HepG2 (cell line): Measurements from ENCODE around the gene EEPD1. TPM values are rescaled to one million over a fixed set of nuclear protein-coding genes. Genes with fewer than 3 reads are reported as not detected.

Experiments used
- HDAC2 ChIP-seq: sonication (generic); formaldehyde crosslinking; IDR thresholded peaks from 2 replicates; pipeline ENCODE4 v1.4.0; 2020; ENCODE audit warnings: missing genetic modification reagents
- HOXA7 ChIP-seq: sonication (generic); formaldehyde crosslinking; IDR thresholded peaks from 2 replicates; pipeline ENCODE4 v1.8.1; 2022; ENCODE audit warnings: mild to moderate bottlenecking, missing genetic modification reagents, moderate library complexity
- IKZF1 ChIP-seq: fragments of 450-650 bp; IDR thresholded peaks from 2 replicates; pipeline ENCODE4 v1.7.1; 2016
- MXD4 ChIP-seq: IDR thresholded peaks from 2 replicates; pipeline ENCODE4 v1.6.1; 2016; ENCODE audit warnings: mild to moderate bottlenecking, missing biosample characterization, missing genetic modification reagents
- RAD51 ChIP-seq: fragments of 450-650 bp; IDR thresholded peaks from 2 replicates; pipeline ENCODE4 v1.6.1; 2016; ENCODE audit warnings: borderline replicate concordance
- SP1 ChIP-seq, 2 experiments: fragments of 450-650 bp in 1 of 2; sonication (generic) in 1 of 2; formaldehyde crosslinking in 1 of 2; IDR thresholded peaks; 2 replicates each; pipeline versions ENCODE4 v1.4.0 to v1.6.1; 2016 to 2020; ENCODE audit warnings: missing genetic modification reagents in 1 of 2
- TAF15 ChIP-seq: fragments of 200-400 bp; formaldehyde crosslinking; IDR thresholded peaks from one replicate; pipeline ENCODE4 v1.6.1; 2018; ENCODE audit warnings: mild to moderate bottlenecking, low read depth, low read length; ENCODE audit not compliant: poor library complexity, severe bottlenecking
- TCF12 ChIP-seq, 2 experiments: fragments of 450-650 bp in 1 of 2; sonication (generic) in 1 of 2; formaldehyde crosslinking in 1 of 2; IDR thresholded peaks; 2 replicates each; pipeline versions ENCODE4 v1.6.1 to v1.8.0; 2017 to 2022; ENCODE audit warnings: antibody characterized with exemption in 1 of 2, mild to moderate bottlenecking in 1 of 2, missing genetic modification reagents in 1 of 2, moderate library complexity in 1 of 2
- ZBTB42 ChIP-seq: sonication (generic); formaldehyde crosslinking; IDR thresholded peaks from 2 replicates; pipeline ENCODE4 v1.5.0; 2020; ENCODE audit warnings: mild to moderate bottlenecking, missing genetic modification reagents
- ZFP82 ChIP-seq: sonication (generic); formaldehyde crosslinking; IDR thresholded peaks from 2 replicates; pipeline ENCODE4 v1.5.1; 2020; ENCODE audit warnings: mild to moderate bottlenecking, missing genetic modification reagents, borderline replicate concordance
- ZNF136 ChIP-seq: sonication (generic); formaldehyde crosslinking; IDR thresholded peaks from 2 replicates; pipeline ENCODE4 v1.8.1; 2022; ENCODE audit warnings: low read depth, mild to moderate bottlenecking, moderate library complexity, missing genetic modification reagents
- ZNF224 ChIP-seq: sonication (generic); formaldehyde crosslinking; IDR thresholded peaks from 2 replicates; pipeline ENCODE4 v1.5.0; 2020; ENCODE audit warnings: mild to moderate bottlenecking, missing genetic modification reagents
- ZNF230 ChIP-seq: sonication (generic); formaldehyde crosslinking; IDR thresholded peaks from 2 replicates; pipeline ENCODE4 v1.4.0; 2020; ENCODE audit warnings: mild to moderate bottlenecking, missing genetic modification reagents
- ZNF260 ChIP-seq: sonication (generic); formaldehyde crosslinking; IDR thresholded peaks from 2 replicates; pipeline ENCODE4 v1.4.0; 2020; ENCODE audit warnings: missing genetic modification reagents, low read depth, mild to moderate bottlenecking, borderline replicate concordance
- ZNF3 ChIP-seq: IDR thresholded peaks from 2 replicates; pipeline ENCODE4 v1.7.0; 2017; ENCODE audit warnings: inconsistent platforms
- ZNF550 ChIP-seq: sonication (generic); formaldehyde crosslinking; IDR thresholded peaks from 2 replicates; pipeline ENCODE4 v1.4.0; 2020; ENCODE audit warnings: mild to moderate bottlenecking, missing genetic modification reagents, borderline replicate concordance
- ZNF589 ChIP-seq: sonication (generic); formaldehyde crosslinking; conservative IDR thresholded peaks from 2 replicates; pipeline ENCODE4 v1.8.0; 2022; ENCODE audit warnings: mild to moderate bottlenecking, moderate library complexity, missing genetic modification reagents
- ZNF761 ChIP-seq: sonication (generic); formaldehyde crosslinking; conservative IDR thresholded peaks from 2 replicates; pipeline ENCODE4 v1.4.0; 2020; ENCODE audit warnings: mild to moderate bottlenecking, missing genetic modification reagents
- ZNF784 ChIP-seq: sonication (generic); formaldehyde crosslinking; IDR thresholded peaks from 2 replicates; pipeline ENCODE4 v1.5.1; 2020; ENCODE audit warnings: missing genetic modification reagents, mild to moderate bottlenecking, borderline replicate concordance
- polyA plus RNA-seq, 8 experiments: library from polyadenylated mRNA; depleted of rRNA in 3 of 8; stranded (reverse) in 7 of 8; unstranded in 1 of 8; fragments of >200 nt; fragmentation: Illumina TruSeq in 4 of 8; extraction: Trizol in 4 of 8; gene quantifications; 2 replicates each; pipeline versions ENCODE4 v1.2.1 to v1.2.3, GENCODE V29; 2011 to 2016; ENCODE audit warnings: low read depth in 4 of 8, missing spikeins in 1 of 8, mixed read lengths in 1 of 8; ENCODE audit not compliant: insufficient read depth in 1 of 8
- total RNA-seq, 5 experiments: library from RNA; depleted of rRNA; stranded (reverse); fragments of >200 nt; fragmentation: Illumina TruSeq; extraction: Trizol; gene quantifications; 2 replicates each; pipeline ENCODE4 v1.2.3, GENCODE V29; 2016; ENCODE audit warnings: low read depth in 1 of 5
- TF ChIP-seq, protein P1 (sequence below): sonication (generic); formaldehyde crosslinking; IDR thresholded peaks from 2 replicates; pipeline ENCODE4 v1.4.0; 2020; ENCODE audit warnings: missing genetic modification reagents
- TF ChIP-seq, protein P2 (sequence below): sonication (generic); formaldehyde crosslinking; IDR thresholded peaks from 2 replicates; pipeline ENCODE4 v1.4.0; 2020; ENCODE audit warnings: mild to moderate bottlenecking, missing genetic modification reagents
- TF ChIP-seq, protein P3 (sequence below): sonication (generic); formaldehyde crosslinking; IDR thresholded peaks from 2 replicates; pipeline ENCODE4 v1.5.1; 2020; ENCODE audit warnings: mild to moderate bottlenecking, missing genetic modification reagents, borderline replicate concordance

The EEPD1 gene
- total and polyA plus RNA-seq, 2 of the 13 experiments (the other 11 are each of a cell fraction or from before 2014, with no cell fraction given): 10.1 to 16.4 TPM

- TF ChIP-seq ZNF784 (CRISPR knock-in tag) (no peak), ZNF224 (CRISPR knock-in tag) (no peak), IKZF1 (no peak), HDAC2 (peak; percentile 74; the same call in 1 of the 2 replicates), ZFP82 (no peak), ZNF3 (CRISPR knock-in tag) (no peak; the same call in 1 of the 2 replicates), MXD4 (CRISPR knock-in tag) (no peak), ZNF589 (no peak), RAD51 (no peak), ZNF550 (CRISPR knock-in tag) (no peak), TAF15 (no peak), SP1 (IDR thresholded peaks at IDR 0.05) (no peak), SP1 (CRISPR knock-in tag; IDR thresholded peaks at IDR 0.05) (no peak), ZNF230 (no peak), HOXA7 (CRISPR knock-in tag) (no peak), TCF12 (IDR thresholded peaks at IDR 0.05) (no peak), TCF12 (CRISPR knock-in tag; IDR thresholded peaks at IDR 0.05) (no peak), ZBTB42 (CRISPR knock-in tag) (no peak), ZNF761 (CRISPR knock-in tag) (no peak), ZNF260 (no peak), ZNF136 (CRISPR knock-in tag) (no peak)
- TF ChIP-seq, protein P1, sequence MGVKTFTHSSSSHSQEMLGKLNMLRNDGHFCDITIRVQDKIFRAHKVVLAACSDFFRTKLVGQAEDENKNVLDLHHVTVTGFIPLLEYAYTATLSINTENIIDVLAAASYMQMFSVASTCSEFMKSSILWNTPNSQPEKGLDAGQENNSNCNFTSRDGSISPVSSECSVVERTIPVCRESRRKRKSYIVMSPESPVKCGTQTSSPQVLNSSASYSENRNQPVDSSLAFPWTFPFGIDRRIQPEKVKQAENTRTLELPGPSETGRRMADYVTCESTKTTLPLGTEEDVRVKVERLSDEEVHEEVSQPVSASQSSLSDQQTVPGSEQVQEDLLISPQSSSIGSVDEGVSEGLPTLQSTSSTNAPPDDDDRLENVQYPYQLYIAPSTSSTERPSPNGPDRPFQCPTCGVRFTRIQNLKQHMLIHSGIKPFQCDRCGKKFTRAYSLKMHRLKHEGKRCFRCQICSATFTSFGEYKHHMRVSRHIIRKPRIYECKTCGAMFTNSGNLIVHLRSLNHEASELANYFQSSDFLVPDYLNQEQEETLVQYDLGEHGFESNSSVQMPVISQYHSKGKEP (CRISPR knock-in tag): no peak
- TF ChIP-seq, protein P2, sequence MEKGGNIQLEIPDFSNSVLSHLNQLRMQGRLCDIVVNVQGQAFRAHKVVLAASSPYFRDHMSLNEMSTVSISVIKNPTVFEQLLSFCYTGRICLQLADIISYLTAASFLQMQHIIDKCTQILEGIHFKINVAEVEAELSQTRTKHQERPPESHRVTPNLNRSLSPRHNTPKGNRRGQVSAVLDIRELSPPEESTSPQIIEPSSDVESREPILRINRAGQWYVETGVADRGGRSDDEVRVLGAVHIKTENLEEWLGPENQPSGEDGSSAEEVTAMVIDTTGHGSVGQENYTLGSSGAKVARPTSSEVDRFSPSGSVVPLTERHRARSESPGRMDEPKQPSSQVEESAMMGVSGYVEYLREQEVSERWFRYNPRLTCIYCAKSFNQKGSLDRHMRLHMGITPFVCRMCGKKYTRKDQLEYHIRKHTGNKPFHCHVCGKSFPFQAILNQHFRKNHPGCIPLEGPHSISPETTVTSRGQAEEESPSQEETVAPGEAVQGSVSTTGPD (CRISPR knock-in tag): no peak
- TF ChIP-seq, protein P3, sequence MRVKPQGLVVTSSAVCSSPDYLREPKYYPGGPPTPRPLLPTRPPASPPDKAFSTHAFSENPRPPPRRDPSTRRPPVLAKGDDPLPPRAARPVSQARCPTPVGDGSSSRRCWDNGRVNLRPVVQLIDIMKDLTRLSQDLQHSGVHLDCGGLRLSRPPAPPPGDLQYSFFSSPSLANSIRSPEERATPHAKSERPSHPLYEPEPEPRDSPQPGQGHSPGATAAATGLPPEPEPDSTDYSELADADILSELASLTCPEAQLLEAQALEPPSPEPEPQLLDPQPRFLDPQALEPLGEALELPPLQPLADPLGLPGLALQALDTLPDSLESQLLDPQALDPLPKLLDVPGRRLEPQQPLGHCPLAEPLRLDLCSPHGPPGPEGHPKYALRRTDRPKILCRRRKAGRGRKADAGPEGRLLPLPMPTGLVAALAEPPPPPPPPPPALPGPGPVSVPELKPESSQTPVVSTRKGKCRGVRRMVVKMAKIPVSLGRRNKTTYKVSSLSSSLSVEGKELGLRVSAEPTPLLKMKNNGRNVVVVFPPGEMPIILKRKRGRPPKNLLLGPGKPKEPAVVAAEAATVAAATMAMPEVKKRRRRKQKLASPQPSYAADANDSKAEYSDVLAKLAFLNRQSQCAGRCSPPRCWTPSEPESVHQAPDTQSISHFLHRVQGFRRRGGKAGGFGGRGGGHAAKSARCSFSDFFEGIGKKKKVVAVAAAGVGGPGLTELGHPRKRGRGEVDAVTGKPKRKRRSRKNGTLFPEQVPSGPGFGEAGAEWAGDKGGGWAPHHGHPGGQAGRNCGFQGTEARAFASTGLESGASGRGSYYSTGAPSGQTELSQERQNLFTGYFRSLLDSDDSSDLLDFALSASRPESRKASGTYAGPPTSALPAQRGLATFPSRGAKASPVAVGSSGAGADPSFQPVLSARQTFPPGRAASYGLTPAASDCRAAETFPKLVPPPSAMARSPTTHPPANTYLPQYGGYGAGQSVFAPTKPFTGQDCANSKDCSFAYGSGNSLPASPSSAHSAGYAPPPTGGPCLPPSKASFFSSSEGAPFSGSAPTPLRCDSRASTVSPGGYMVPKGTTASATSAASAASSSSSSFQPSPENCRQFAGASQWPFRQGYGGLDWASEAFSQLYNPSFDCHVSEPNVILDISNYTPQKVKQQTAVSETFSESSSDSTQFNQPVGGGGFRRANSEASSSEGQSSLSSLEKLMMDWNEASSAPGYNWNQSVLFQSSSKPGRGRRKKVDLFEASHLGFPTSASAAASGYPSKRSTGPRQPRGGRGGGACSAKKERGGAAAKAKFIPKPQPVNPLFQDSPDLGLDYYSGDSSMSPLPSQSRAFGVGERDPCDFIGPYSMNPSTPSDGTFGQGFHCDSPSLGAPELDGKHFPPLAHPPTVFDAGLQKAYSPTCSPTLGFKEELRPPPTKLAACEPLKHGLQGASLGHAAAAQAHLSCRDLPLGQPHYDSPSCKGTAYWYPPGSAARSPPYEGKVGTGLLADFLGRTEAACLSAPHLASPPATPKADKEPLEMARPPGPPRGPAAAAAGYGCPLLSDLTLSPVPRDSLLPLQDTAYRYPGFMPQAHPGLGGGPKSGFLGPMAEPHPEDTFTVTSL (CRISPR knock-in tag): peak; percentile 75; the same call in 1 of the 2 replicates
Observed at GRCh38 chr7:36165059-36165458, 12.0 kb downstream of the EEPD1 start (continued).
